ENCODE data around the gene CNR2. TPM values are rescaled to one million over a fixed set of nuclear protein-coding genes. Genes with fewer than 3 reads are reported as not detected.

CNR2 gene
- total RNA-seq, 2 experiments from 2014 or later, result not detected

DNA sequence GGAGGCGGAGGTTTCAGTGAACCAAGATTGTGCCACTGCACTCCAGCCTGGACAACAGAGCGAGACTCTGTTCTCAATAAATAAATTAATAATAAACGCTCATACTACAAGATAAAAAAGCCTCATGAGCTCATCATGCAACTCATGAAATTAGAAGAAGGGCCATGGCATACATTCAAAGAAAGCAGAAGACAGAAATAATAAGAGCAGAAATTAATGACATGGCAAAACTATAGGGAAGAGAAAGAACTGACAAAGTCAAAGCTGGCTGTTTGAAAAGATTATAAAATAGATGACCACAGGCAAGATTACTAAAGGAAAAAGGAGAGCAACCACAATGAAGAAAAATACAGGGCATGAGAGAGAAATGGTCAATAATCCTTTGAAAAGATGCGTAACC, 30.4 kb downstream of the CNR2 start:
- H3K27me3 Mint-ChIP-seq, result no peaks in the 10 kb centered on the region
- no peak for ATAC-seq
- H3K36me3 Mint-ChIP-seq (ENCODE audit: low read depth), result peaks cover 8% of the 10 kb centered on the region
- intact Hi-C loops (cut with DNase I, micrococcal nuclease), result no loop called here
- ChIA-PET CTCF (interaction anchor here (0.8 to 1.3 kb wide), 3 partner anchors 48 to 111 kb away, joined by 3 read pairs; no protein-coding TSS in a partner anchor), POLR2A (no interaction called here)
- peaks cover 13% of the 10 kb centered on the region for H3K9me3 Mint-ChIP-seq (ENCODE audit: low read depth)
- H3K27ac Mint-ChIP-seq, result no peak overlapping the region
- no peak overlapping the region for H3K4me3 Mint-ChIP-seq
- no peaks in the 10 kb centered on the region for H3K4me1 Mint-ChIP-seq
- DNase-seq, result no peak

DNA sequence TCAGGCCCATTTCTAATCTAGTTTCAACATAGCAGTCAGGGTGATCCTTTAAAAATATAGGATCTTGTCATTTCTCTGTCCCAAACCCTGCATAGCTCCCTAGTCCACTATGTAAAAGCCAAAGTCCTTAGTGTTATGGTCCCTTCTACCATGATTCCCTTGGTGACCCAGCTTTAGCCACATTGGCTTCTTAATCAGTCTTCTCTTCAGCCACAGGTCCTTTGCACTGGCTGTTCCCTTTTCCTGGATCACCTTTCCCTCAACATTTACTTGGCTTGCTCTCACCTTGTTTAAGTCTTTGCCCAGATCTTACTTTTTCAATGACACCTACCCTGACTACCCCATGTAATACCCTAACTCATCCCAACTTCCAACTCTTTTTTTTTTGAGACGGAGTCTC, 33.4 kb downstream of the CNR2 start:
- ChIA-PET CTCF (interaction anchor here (1.2 kb wide), 1 partner anchor 9 kb away, joined by 3 read pairs; no protein-coding TSS in a partner anchor), POLR2A (no interaction called here)
- intact Hi-C loops (cut with DNase I, micrococcal nuclease), result no loop called here
- Mint-ChIP-seq H3K4me1 (no peaks in the 10 kb centered on the region), H3K27me3 (no peaks in the 10 kb centered on the region), H3K36me3 (ENCODE audit: low read depth) (peaks cover 9% of the 10 kb centered on the region), H3K4me3 (no peak overlapping the region), H3K27ac (no peak overlapping the region), H3K9me3 (ENCODE audit: low read depth) (peaks cover 16% of the 10 kb centered on the region)
- no peak for DNase-seq
- no peak for ATAC-seq

DNA sequence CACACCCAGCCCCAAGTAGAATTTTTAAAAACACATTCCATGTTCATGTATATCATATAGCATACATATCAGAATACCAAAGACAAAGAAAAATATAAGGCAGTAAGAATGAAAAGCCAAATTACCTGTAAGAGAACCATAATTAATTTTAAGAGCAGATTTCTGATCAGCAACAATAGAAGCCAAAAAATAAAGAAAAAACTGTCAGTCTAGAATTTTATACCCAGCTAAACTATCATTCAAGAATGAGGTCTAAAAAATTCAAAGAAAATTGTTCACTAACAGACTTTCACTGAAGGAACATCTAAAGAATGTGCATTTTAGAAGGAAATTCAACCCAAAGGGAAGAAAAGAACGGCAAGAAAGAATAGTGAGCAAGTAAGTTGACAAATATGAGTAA, 34.5 kb downstream of the CNR2 start:
- H3K27me3 Mint-ChIP-seq, result no peaks in the 10 kb centered on the region
- POLR2A ChIA-PET, result interaction anchor here (0.7 kb wide), 1 partner anchor 164 kb away, joined by 3 read pairs; no protein-coding TSS in a partner anchor
- H3K4me1 Mint-ChIP-seq, result no peaks in the 10 kb centered on the region
- CTCF ChIA-PET, result interaction anchor here (1.2 kb wide), 1 partner anchor 133 kb away, joined by 4 read pairs; no protein-coding TSS in a partner anchor
- intact Hi-C loops (cut with DNase I, micrococcal nuclease), result no loop called here
- ATAC-seq (no peak), DNase-seq (no peak)
- no peak overlapping the region for H3K4me3 Mint-ChIP-seq
- peaks cover 9% of the 10 kb centered on the region for H3K36me3 Mint-ChIP-seq (ENCODE audit: low read depth)
- H3K27ac Mint-ChIP-seq, result no peak overlapping the region
- H3K9me3 Mint-ChIP-seq (ENCODE audit: low read depth), result peaks cover 16% of the 10 kb centered on the region

DNA sequence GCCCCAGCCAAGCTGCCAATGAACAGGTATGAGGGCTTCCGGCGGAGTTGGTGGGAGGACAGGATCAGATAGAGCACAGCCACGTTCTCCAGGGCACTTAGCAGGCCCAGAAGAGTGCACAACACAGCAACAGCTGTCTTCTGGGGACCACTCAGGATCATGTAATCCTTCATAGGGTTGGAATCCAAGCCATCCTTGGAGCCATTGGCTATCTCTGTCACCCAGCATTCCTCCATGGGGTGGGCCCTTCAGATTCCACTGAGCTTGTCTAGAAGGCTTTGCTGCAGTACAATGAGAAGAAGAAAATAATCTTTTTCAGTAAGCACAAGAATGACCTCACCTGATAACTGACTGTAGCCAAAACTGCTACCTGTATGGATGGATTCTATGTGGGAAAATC, 37.8 kb downstream of the CNR2 start:
- Mint-ChIP-seq H3K9me3 (ENCODE audit: low read depth) (peaks cover 16% of the 10 kb centered on the region), H3K36me3 (ENCODE audit: low read depth) (peaks cover 9% of the 10 kb centered on the region), H3K4me3 (no peak overlapping the region), H3K27me3 (no peaks in the 10 kb centered on the region), H3K4me1 (no peaks in the 10 kb centered on the region), H3K27ac (no peak overlapping the region)
- DNase-seq, result no peak
- no peak for ATAC-seq
- POLR2A ChIA-PET, result no interaction called here
- intact Hi-C loops (cut with DNase I, micrococcal nuclease), result no loop called here
- CTCF ChIA-PET, result no interaction called here

GRCh38 chr1:23872421-23872820, 40.7 kb downstream of the CNR2 start:
- peaks cover 11% of the 10 kb centered on the region for H3K4me1 Mint-ChIP-seq
- ATAC-seq (no peak), DNase-seq (no peak)
- H3K27me3 Mint-ChIP-seq, result no peaks in the 10 kb centered on the region
- peaks cover 2% of the 10 kb centered on the region for H3K9me3 Mint-ChIP-seq (ENCODE audit: low read depth)
- H3K4me3 Mint-ChIP-seq, result no peak overlapping the region
- ChIA-PET CTCF (no interaction called here), POLR2A (no interaction called here)
- H3K27ac Mint-ChIP-seq, result no peak overlapping the region
- H3K36me3 Mint-ChIP-seq (ENCODE audit: low read depth), result peaks cover 2% of the 10 kb centered on the region
- intact Hi-C loops (cut with DNase I, micrococcal nuclease), result no loop called here

- DNase-seq, result no peak
- peaks cover 19% of the 10 kb centered on the region for H3K4me1 Mint-ChIP-seq
- intact Hi-C loops (cut with DNase I, micrococcal nuclease), result loop anchor here in 1 of 2 experiments (2.0 kb wide), 1 partner anchor 500 kb away; the partner anchor contains the start of gene ZNF436
- POLR2A ChIA-PET, result no interaction called here
- peak overlapping the region; percentile 77 for H3K27ac Mint-ChIP-seq
- H3K36me3 Mint-ChIP-seq (ENCODE audit: low read depth), result peaks cover 3% of the 10 kb centered on the region
- peak overlapping the region; percentile 76 for H3K4me3 Mint-ChIP-seq
- CTCF ChIA-PET, result interaction anchor here (0.8 to 1.8 kb wide), 5 partner anchors 14 to 59 kb away, joined by 3 to 5 read pairs (median 3); no protein-coding TSS in a partner anchor
- no peaks in the 10 kb centered on the region for H3K9me3 Mint-ChIP-seq (ENCODE audit: low read depth)
- ATAC-seq, result no peak
- H3K27me3 Mint-ChIP-seq, result no peaks in the 10 kb centered on the region
Observed at GRCh38 chr1:23869051-23869450, 44.1 kb downstream of the CNR2 start.

GRCh38 chr1:23868557-23869016, 44.6 kb downstream of the CNR2 start:
- H3K27me3 Mint-ChIP-seq, result no peaks in the 10 kb centered on the region
- DNase-seq, result no peak
- H3K9me3 Mint-ChIP-seq (ENCODE audit: low read depth), result no peaks in the 10 kb centered on the region
- H3K27ac Mint-ChIP-seq, result peak overlapping the region; percentile 77
- intact Hi-C loops (cut with DNase I, micrococcal nuclease), result loop anchor here (1.0 to 2.0 kb wide), 11 partner anchors 30 to 500 kb away; partner anchors contain the start of genes ELOA (in 1 of the 2), GALE (in 1 of the 2), HMGCL (in 1 of the 2) and PNRC2 (in 1 of the 2)
- H3K4me3 Mint-ChIP-seq, result peak overlapping the region; percentile 76
- peaks cover 3% of the 10 kb centered on the region for H3K36me3 Mint-ChIP-seq (ENCODE audit: low read depth)
- ChIA-PET POLR2A (no interaction called here), CTCF (interaction anchor here (0.8 to 1.8 kb wide), 5 partner anchors 13 to 59 kb away, joined by 3 to 5 read pairs (median 3); no protein-coding TSS in a partner anchor)
- ATAC-seq, result no peak
- H3K4me1 Mint-ChIP-seq, result peaks cover 19% of the 10 kb centered on the region

DNA sequence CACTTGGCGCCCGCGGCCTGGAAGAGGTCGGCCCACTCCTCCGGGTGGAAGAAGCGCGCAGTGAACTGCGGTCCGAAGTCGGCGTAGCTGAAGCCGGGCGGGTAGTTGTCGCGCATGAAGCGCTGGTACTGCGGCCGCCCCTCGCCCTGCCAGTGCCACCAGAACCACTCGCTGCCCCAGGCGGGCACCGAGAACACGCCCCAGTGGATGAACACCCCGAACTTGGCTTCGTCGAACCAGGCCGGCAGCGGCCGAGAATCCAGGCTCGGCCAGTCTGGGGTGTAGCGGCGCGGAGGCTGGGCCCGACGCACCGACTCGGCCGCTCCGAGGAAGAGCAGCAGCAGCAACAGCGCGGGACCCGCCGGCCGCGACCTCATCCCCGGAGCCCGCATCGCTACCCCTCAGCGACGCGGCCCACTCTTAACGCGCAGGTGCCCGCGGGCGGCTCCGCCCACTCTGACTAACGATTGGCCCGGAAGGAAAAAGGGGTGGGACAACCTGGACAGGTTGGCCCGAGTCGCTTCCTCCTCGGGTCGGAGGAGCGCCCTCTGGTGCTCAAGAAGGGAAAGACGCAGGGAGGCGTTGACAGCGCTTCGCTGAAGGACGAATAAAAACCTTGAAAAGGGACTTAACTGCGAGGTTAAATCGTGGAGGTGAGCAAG, 45.1 kb downstream of the CNR2 start, which contains the start of gene FUCA1:
Gene FUCA1, minus strand, starts transcription at position 396 of the 662 bp plus-strand sequence. Its CDS starts 4 bp downstream, at position 392.
- CTCF ChIA-PET, result interaction anchor here (0.7 to 1.4 kb wide), 6 partner anchors 13 to 177 kb away, joined by 3 to 4 read pairs (median 3); partner anchors contain the start of gene RPL11
- intact Hi-C loops (cut with DNase I, micrococcal nuclease), result loop anchor here (1.0 to 2.0 kb wide), 11 partner anchors 30 to 499 kb away; partner anchors contain the start of genes ELOA (in 1 of the 2), GALE (in 1 of the 2), HMGCL (in 1 of the 2) and PNRC2 (in 1 of the 2)
- peak; percentile 97 for ATAC-seq

DNA sequence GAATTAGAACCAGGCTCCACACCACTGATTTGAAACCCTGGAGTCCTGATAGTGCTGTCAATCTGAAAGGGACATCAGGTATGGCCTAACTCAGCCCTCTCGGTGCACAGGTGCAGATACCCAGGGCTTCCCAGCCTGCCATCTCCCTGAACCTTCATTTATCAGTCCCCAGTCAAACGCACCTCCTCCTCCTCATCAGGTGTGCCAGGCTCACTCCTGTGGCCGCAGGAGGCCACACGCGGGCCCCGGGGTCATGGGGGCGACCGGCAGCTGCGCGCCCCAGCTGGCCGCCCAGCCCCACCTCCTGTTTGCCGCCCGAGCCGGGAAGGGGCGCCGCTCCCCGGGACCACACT, 45.6 kb downstream of the CNR2 start:
- Mint-ChIP-seq H3K9me3 (ENCODE audit: low read depth) (no peaks in the 10 kb centered on the region), H3K36me3 (ENCODE audit: low read depth) (peaks cover 3% of the 10 kb centered on the region), H3K4me1 (peaks cover 19% of the 10 kb centered on the region), H3K4me3 (peak overlapping the region; percentile 76), H3K27me3 (no peaks in the 10 kb centered on the region), H3K27ac (no peak overlapping the region)
- intact Hi-C loops (cut with DNase I, micrococcal nuclease), result no loop called here
- DNase-seq (no peak), ATAC-seq (peak; percentile 7)
- CTCF ChIA-PET, result interaction anchor here (0.7 kb wide), 3 partner anchors 29 to 176 kb away, joined by 3 to 4 read pairs (median 3); partner anchors contain the start of gene RPL11
- POLR2A ChIA-PET, result no interaction called here

More for the DNA sequence above, 45.1 kb downstream of the CNR2 start, which contains the start of gene FUCA1:
- H3K9me3 Mint-ChIP-seq (ENCODE audit: low read depth), result no peaks in the 10 kb centered on the region
- DNase-seq, result peak; percentile 95
- H3K27ac Mint-ChIP-seq, result peak within 1 kb of the TSS; percentile 77
- peaks cover 19% of the 10 kb centered on the region for H3K4me1 Mint-ChIP-seq
- H3K27me3 Mint-ChIP-seq, result no peaks in the 10 kb centered on the region
- H3K4me3 Mint-ChIP-seq, result peak within 1 kb of the TSS; percentile 76
- POLR2A ChIA-PET, result no interaction called here
- H3K36me3 Mint-ChIP-seq (ENCODE audit: low read depth), result peaks cover 3% of the 10 kb centered on the region

GRCh38 chr1:23865543-23865930, 47.6 kb downstream of the CNR2 start:
- no peaks in the 10 kb centered on the region for H3K27me3 Mint-ChIP-seq
- ATAC-seq (no peak), DNase-seq (no peak)
- H3K4me3 Mint-ChIP-seq, result no peak overlapping the region
- no peaks in the 10 kb centered on the region for H3K9me3 Mint-ChIP-seq (ENCODE audit: low read depth)
- no peak overlapping the region for H3K27ac Mint-ChIP-seq
- ChIA-PET POLR2A (no interaction called here), CTCF (no interaction called here)
- intact Hi-C loops (cut with DNase I, micrococcal nuclease), result no loop called here
- peaks cover 3% of the 10 kb centered on the region for H3K36me3 Mint-ChIP-seq (ENCODE audit: low read depth)
- peaks cover 19% of the 10 kb centered on the region for H3K4me1 Mint-ChIP-seq

DNA sequence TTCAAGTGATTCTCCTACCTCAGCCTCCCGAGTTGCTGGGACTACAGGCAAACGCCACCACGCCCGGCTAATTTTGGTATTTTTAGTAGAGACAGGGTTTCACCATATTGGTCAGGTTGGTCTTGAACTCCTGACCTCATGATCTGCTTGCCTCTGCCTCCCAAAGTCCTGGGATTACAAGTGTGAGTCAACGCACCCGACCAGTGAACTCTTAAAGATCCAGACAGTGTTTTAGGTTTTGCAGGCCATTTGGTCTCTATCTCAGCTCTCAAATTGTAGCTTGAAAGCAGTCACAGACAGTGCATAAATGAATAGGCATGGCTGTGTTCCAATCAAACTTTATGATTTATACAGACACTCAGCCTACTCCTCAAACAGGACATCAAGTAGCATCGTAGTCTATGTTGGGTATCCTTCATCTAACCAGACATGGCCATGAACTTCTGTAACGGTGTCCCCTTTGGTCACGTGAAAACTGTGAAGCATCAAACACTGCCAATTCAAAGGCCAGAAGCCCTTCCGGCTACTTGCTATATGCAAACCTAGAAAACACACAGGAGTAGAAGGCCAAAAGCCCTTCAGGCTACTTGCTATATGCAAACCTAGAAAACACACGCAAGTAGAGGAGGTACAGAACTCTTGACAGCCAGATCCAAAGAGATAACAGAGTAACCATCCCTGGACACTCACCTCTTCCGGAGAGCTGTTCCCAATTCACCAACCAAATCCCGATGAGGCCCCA, 48.2 kb downstream of the CNR2 start:
- H3K9me3 Mint-ChIP-seq (ENCODE audit: low read depth), result no peaks in the 10 kb centered on the region
- DNase-seq (no peak), ATAC-seq (no peak)
- CTCF ChIA-PET, result interaction anchor here (1.6 kb wide), 1 partner anchor 54 kb away, joined by 6 read pairs; no protein-coding TSS in a partner anchor
- H3K4me1 Mint-ChIP-seq, result peaks cover 19% of the 10 kb centered on the region
- no peak overlapping the region for H3K27ac Mint-ChIP-seq
- intact Hi-C loops (cut with DNase I, micrococcal nuclease), result no loop called here
- H3K27me3 Mint-ChIP-seq, result no peaks in the 10 kb centered on the region
- peaks cover 3% of the 10 kb centered on the region for H3K36me3 Mint-ChIP-seq (ENCODE audit: low read depth)
- POLR2A ChIA-PET, result no interaction called here
- no peak overlapping the region for H3K4me3 Mint-ChIP-seq

Measured in activated CD4-positive, alpha-beta T cell treated with anti-CD3 and anti-CD28 coated beads for 36 hours (primary cell).